Thoracic aorta (tissue), 2 donors: Measurements from ENCODE around the gene CMIP. TPM values are rescaled to one million over a fixed set of nuclear protein-coding genes. Genes with fewer than 3 reads are reported as not detected.

ENCODE experiments used
- ATAC-seq: fragments of 150-250 bp; one replicate; pipeline ENCODE4 v1.8.0; 2017; ENCODE audit warnings: low read depth; ENCODE audit not compliant: insufficient number of reproducible peaks, low FRiP score
- DNase-seq: peaks from one replicate; pipeline ENCODE4 v3.0.0-alpha.2; 2020; ENCODE audit warnings: low spot score
- H3K27ac ChIP-seq, 2 donors: fragments of 200-600 bp; sonication (generic); 1 replicate in 1 of 2; 2 replicates in 1 of 2; pipeline ENCODE4 v1.5.1; 2016; ENCODE audit warnings: mild to moderate bottlenecking in 2 of 2, moderate library complexity in 2 of 2
- H3K27me3 ChIP-seq: fragments of 200-600 bp; sonication (generic); replicated peaks from 2 replicates; pipeline ENCODE4 v1.6.0; 2016; ENCODE audit warnings: mild to moderate bottlenecking; ENCODE audit not compliant: insufficient read depth
- H3K36me3 ChIP-seq: fragments of 200-600 bp; sonication (generic); one replicate; pipeline ENCODE4 v1.5.1; 2016
- H3K4me1 ChIP-seq, 2 donors: fragments of 200-600 bp; sonication (generic); 1 replicate in 1 of 2; 2 replicates in 1 of 2; pipeline versions ENCODE4 v1.5.1 to v1.6.0; 2016; ENCODE audit warnings: low read depth in 2 of 2, mild to moderate bottlenecking in 1 of 2; ENCODE audit not compliant: control insufficient read depth in 1 of 2
- H3K4me3 ChIP-seq: fragments of 200-600 bp; sonication (generic); 2 replicates; pipeline ENCODE4 v1.5.1; 2016; ENCODE audit warnings: mild to moderate bottlenecking
- H3K9me3 ChIP-seq: fragments of 200-600 bp; sonication (generic); 2 replicates; pipeline ENCODE4 v1.5.1; 2016
- CTCF ChIP-seq: fragments of 200-600 bp; sonication (generic); IDR thresholded peaks from one replicate; pipeline ENCODE4 v1.5.1; 2019; ENCODE audit warnings: antibody characterized with exemption
- total RNA-seq, 2 donors: library from RNA; depleted of rRNA; stranded (reverse); fragments of >200 nt; gene quantifications; one replicate each; pipeline versions ENCODE4 v1.1.0 to v1.2.3, GENCODE V29; 2016

Gene CMIP
- total RNA-seq, 2 donors from 2014 or later: 20.8 to 46.8 TPM

- no peak for DNase-seq
- no peaks in the 10 kb centered on the region for H3K36me3 ChIP-seq
- no peaks in the 10 kb centered on the region for H3K9me3 ChIP-seq
- no peak for ATAC-seq
- no peak overlapping the region for H3K4me3 ChIP-seq
- no peak for TF ChIP-seq CTCF
- no peaks in the 10 kb centered on the region for H3K27me3 ChIP-seq
- peaks cover 4 to 19% of the 10 kb centered on the region in 2 donors for H3K4me1 ChIP-seq
- H3K27ac ChIP-seq: no peak overlapping the region
Measured at GRCh38 chr16:81627729-81628244, 183.2 kb downstream of the CMIP start.

- no peak for TF ChIP-seq CTCF
- DNase-seq: no peak
- no peak for ATAC-seq
- H3K4me3 ChIP-seq: no peak overlapping the region
- no peaks in the 10 kb centered on the region for H3K27me3 ChIP-seq
- no peaks in the 10 kb centered on the region for H3K9me3 ChIP-seq
- H3K27ac ChIP-seq: no peak overlapping the region
- no peaks in the 10 kb centered on the region for H3K36me3 ChIP-seq
- peaks cover 4 to 19% of the 10 kb centered on the region in 2 donors for H3K4me1 ChIP-seq
Measured at GRCh38 chr16:81629034-81629802, 184.6 kb downstream of the CMIP start.

GRCh38 chr16:81629896-81630634 lies 185.5 kb downstream of the CMIP start:
- H3K4me3 ChIP-seq: no peak overlapping the region
- H3K27me3 ChIP-seq: no peaks in the 10 kb centered on the region
- no peak for TF ChIP-seq CTCF
- no peaks in the 10 kb centered on the region for H3K9me3 ChIP-seq
- DNase-seq (no peak), ATAC-seq (no peak)
- H3K27ac ChIP-seq: no peak overlapping the region
- no peaks in the 10 kb centered on the region for H3K36me3 ChIP-seq
- peaks cover 2 to 11% of the 10 kb centered on the region in 2 donors for H3K4me1 ChIP-seq

GRCh38 chr16:81630635-81631031 lies 186.0 kb downstream of the CMIP start:
- H3K9me3 ChIP-seq: no peaks in the 10 kb centered on the region
- ATAC-seq: no peak
- H3K36me3 ChIP-seq: no peaks in the 10 kb centered on the region
- peaks cover 0 to 6% of the 10 kb centered on the region in 2 donors for H3K4me1 ChIP-seq
- no peak overlapping the region for H3K27ac ChIP-seq
- no peak for DNase-seq
- no peaks in the 10 kb centered on the region for H3K27me3 ChIP-seq
- H3K4me3 ChIP-seq: no peak overlapping the region
- no peak for TF ChIP-seq CTCF
